Measurements from ENCODE around the gene CEMIP. TPM values are rescaled to one million over a fixed set of nuclear protein-coding genes. Genes with fewer than 3 reads are reported as not detected.

CEMIP gene
- total and polyA plus RNA-seq, 2 of the 4 experiments (the other 2 are of a cell fraction) = 63.8 to 78.0 TPM

GRCh38 chr15:80880086-80880485, 100.9 kb downstream of the CEMIP start:
- intact Hi-C loops (cut with micrococcal nuclease) = loop anchor here (5.0 kb wide), 1 partner anchor 92 kb away; no protein-coding TSS in a partner anchor
- Histone ChIP-seq H2AK5ac (ENCODE audit: low read depth, low read length) (no peak overlapping the region), H2AK9ac (replicated peaks; ENCODE audit: low read depth, low read length, poor library complexity) (no peak overlapping the region), H3K23ac (ENCODE audit: low read depth, low read length) (no peak overlapping the region), H3K9me1 (ENCODE audit: insufficient read depth, low read length) (peaks cover 33% of the 10 kb centered on the region), H3K4ac (ENCODE audit: low read depth, low read length) (no peak overlapping the region), H3K9me3 (ENCODE audit: control insufficient read depth, insufficient read depth, low read length) (no peaks in the 10 kb centered on the region), H3K9ac (ENCODE audit: low read depth, low read length) (no peak overlapping the region), H3K4me2 (ENCODE audit: low read depth, low read length) (no peak overlapping the region), H3K27ac (ENCODE audit: insufficient read depth, low read length) (no peak overlapping the region), H2BK15ac (ENCODE audit: low read depth, low read length) (no peak overlapping the region), H4K8ac (ENCODE audit: low read depth in 2 of 2, low read length in 2 of 2) (no peak overlapping the region), H3K14ac (replicated peaks; ENCODE audit: low read depth, low read length) (no peak overlapping the region), H3K27me3 (ENCODE audit: control insufficient read depth, insufficient read depth, low read length) (no peaks in the 10 kb centered on the region), H3K56ac (ENCODE audit: extremely low read depth, insufficient read depth, low read length) (no peak overlapping the region), H2BK120ac (ENCODE audit: low read depth, low read length) (no peak overlapping the region), H2AFZ (replicated peaks; ENCODE audit: low read length, poor library complexity) (no peak overlapping the region), H2BK5ac (ENCODE audit: low read depth, low read length, poor library complexity, severe bottlenecking) (no peak overlapping the region), H3K4me1 (ENCODE audit: control insufficient read depth, insufficient read depth, low read length) (peaks cover 14% of the 10 kb centered on the region), H4K5ac (ENCODE audit: low read depth, low read length) (no peak overlapping the region), H3K4me3 (ENCODE audit: insufficient read depth, low read depth, low read length) (no peak overlapping the region), H4K20me1 (ENCODE audit: insufficient read depth, low read length) (peaks cover 51% of the 10 kb centered on the region), H4K91ac (ENCODE audit: insufficient read depth, low read depth, low read length) (no peak overlapping the region), H3K79me1 (ENCODE audit: low read depth in 1 of 2, low read length in 2 of 2) (peaks cover 0 to 14% of the 10 kb centered on the region in 2 experiments; a peak in 1 of 4 replicates), H2BK20ac (ENCODE audit: low read depth, low read length) (no peak overlapping the region), H3K36me3 (ENCODE audit: control insufficient read depth, insufficient read depth, low read length) (peaks cover 83% of the 10 kb centered on the region), H3K18ac (ENCODE audit: low read depth, low read length) (no peak overlapping the region)
- TF ChIP-seq BHLHE40 (IDR thresholded peaks at IDR 0.05; ENCODE audit: low read depth, low read length) (no peak), MAZ (IDR thresholded peaks at IDR 0.05; ENCODE audit: borderline replicate concordance, low read depth, low read length) (no peak), CHD1 (IDR thresholded peaks at IDR 0.05; ENCODE audit: low read depth, low read length) (no peak), ELK1 (IDR thresholded peaks at IDR 0.05; ENCODE audit: borderline replicate concordance, low read depth, low read length) (no peak), CEBPB (IDR thresholded peaks at IDR 0.05; ENCODE audit: low read depth, low read length) (no peak), MAFK (IDR thresholded peaks at IDR 0.05; ENCODE audit: low read depth, low read length) (no peak), USF2 (IDR thresholded peaks at IDR 0.05; ENCODE audit: low read depth, low read length) (no peak), RFX5 (IDR thresholded peaks at IDR 0.05; ENCODE audit: low read depth, low read length) (no peak), RAD21 (IDR thresholded peaks at IDR 0.05; ENCODE audit: low read length) (no peak), SMC3 (IDR thresholded peaks at IDR 0.05; ENCODE audit: low read depth, low read length) (no peak), POLR2A (IDR thresholded peaks at IDR 0.05; ENCODE audit: low read depth, low read length) (no peak), MXI1 (IDR thresholded peaks at IDR 0.05; ENCODE audit: borderline replicate concordance, low read depth, low read length) (no peak)
- DNase-seq (no peak), ATAC-seq (ENCODE audit: low read depth) (no peak)
- ChIA-PET CTCF (no interaction called here), POLR2A (ENCODE audit: unreplicated experiment) (no interaction called here)
- no TSS peak for BruUV-seq (replicated peaks)
- no CpG with 5 or more reads among the region's 3 CpGs for WGBS, 2 experiments (ENCODE audit: extremely low coverage in 2 of 2, insufficient read length in 1 of 2)
- in situ Hi-C loops (cut with MboI; ENCODE audit: low sequenced_read_pairs) = no loop called here
- dilution Hi-C loops (cut with HindIII; ENCODE audit: low sequenced_read_pairs, unreplicated experiment) = no loop called here

Data from IMR-90 (cell line).